Neural cell (in vitro differentiated cells): Measurements from ENCODE around the gene DDN. TPM values are rescaled to one million over a fixed set of nuclear protein-coding genes. Genes with fewer than 3 reads are reported as not detected.

Source experiments
- H2AFZ ChIP-seq: fragments of 200-600, 300-800 bp; sonication (generic), shearing (Covaris generic); 2 replicates; pipeline ENCODE4 v1.6.0; 2014; ENCODE audit warnings: low read depth, mild to moderate bottlenecking, antibody characterized with exemption, low read length, moderate library complexity
- H3F3A ChIP-seq: fragments of 200-600 bp; shearing (Covaris generic); 2 replicates; pipeline ENCODE4 v1.6.1; 2016; ENCODE audit warnings: mild to moderate bottlenecking, moderate library complexity, mixed read lengths, antibody characterized with exemption, low read length; ENCODE audit not compliant: insufficient read depth, poor library complexity, severe bottlenecking
- H3K27ac ChIP-seq: fragments of 200-600, 300-800 bp; sonication (generic), shearing (Covaris generic); 2 replicates; pipeline ENCODE4 v1.5.1; 2014; ENCODE audit warnings: mild to moderate bottlenecking, low read length, moderate library complexity
- H3K27me3 ChIP-seq: fragments of 300-800, 200-600 bp; sonication (generic), shearing (Covaris generic); 2 replicates; pipeline ENCODE4 v1.6.0; 2014; ENCODE audit warnings: mild to moderate bottlenecking, low read depth, low read length, moderate library complexity; ENCODE audit not compliant: insufficient read depth
- H3K36me3 ChIP-seq: fragments of 300-800, 200-600 bp; sonication (generic), shearing (Covaris generic); 2 replicates; pipeline ENCODE4 v1.5.1; 2014; ENCODE audit warnings: mild to moderate bottlenecking, antibody characterized with exemption, low read length, moderate library complexity; ENCODE audit not compliant: insufficient read depth
- H3K4me2 ChIP-seq: fragments of 300-800, 200-600 bp; sonication (generic), shearing (Covaris generic); 2 replicates; pipeline ENCODE4 v1.6.0; 2014; ENCODE audit warnings: mild to moderate bottlenecking, low read length
- H3K4me3 ChIP-seq: fragments of 300-800, 200-600 bp; sonication (generic), shearing (Covaris generic); 2 replicates; pipeline ENCODE4 v1.5.1; 2014; ENCODE audit warnings: mild to moderate bottlenecking, low read length, moderate library complexity
- H3K79me2 ChIP-seq: fragments of 200-600 bp; shearing (Covaris generic); replicated peaks from 2 replicates; pipeline ENCODE4 v1.6.0; 2014; ENCODE audit warnings: mild to moderate bottlenecking, low read length, moderate library complexity; ENCODE audit not compliant: insufficient read depth
- H3K9ac ChIP-seq: fragments of 300-800, 200-600 bp; sonication (generic), shearing (Covaris generic); 2 replicates; pipeline ENCODE4 v1.6.1; 2016; ENCODE audit warnings: mild to moderate bottlenecking, low read length, mixed read lengths
- H3K9me2 ChIP-seq: fragments of 200-600 bp; shearing (Covaris generic); 2 replicates; pipeline ENCODE4 v1.6.1; 2016; ENCODE audit warnings: mild to moderate bottlenecking, low read length, mixed read lengths; ENCODE audit not compliant: insufficient read depth
- H3K9me3 ChIP-seq: fragments of 200-600, 300-800 bp; sonication (generic), shearing (Covaris generic); 2 replicates; pipeline ENCODE4 v1.6.1; 2016; ENCODE audit warnings: mild to moderate bottlenecking, mixed run types, low read length, moderate library complexity, mixed read lengths
- H4K20me1 ChIP-seq: fragments of 200-600 bp; shearing (Covaris generic); 2 replicates; pipeline ENCODE4 v1.6.1; 2016; ENCODE audit warnings: mild to moderate bottlenecking, mixed run types; ENCODE audit not compliant: insufficient read depth
- EP300 ChIP-seq: fragments of 450-650 bp; conservative IDR thresholded peaks from 2 replicates; pipeline ENCODE4 v1.6.1; 2014; ENCODE audit warnings: antibody characterized with exemption, mild to moderate bottlenecking, moderate library complexity; ENCODE audit not compliant: poor library complexity, severe bottlenecking
- EZH2 ChIP-seq: fragments of 200-600, 300-800 bp; shearing (Covaris generic), sonication (generic); IDR thresholded peaks from 2 replicates; pipeline ENCODE4 v1.6.1; 2014; ENCODE audit warnings: antibody characterized with exemption, low read length, borderline replicate concordance, mild to moderate bottlenecking; ENCODE audit not compliant: insufficient read depth, poor library complexity, severe bottlenecking
- MXI1 ChIP-seq: fragments of 450-650 bp; conservative IDR thresholded peaks from 2 replicates; pipeline ENCODE4 v1.6.1; 2014; ENCODE audit warnings: antibody characterized with exemption, mild to moderate bottlenecking; ENCODE audit not compliant: poor library complexity, severe bottlenecking
- POLR2AphosphoS5 ChIP-seq: IDR thresholded peaks from 2 replicates; pipeline ENCODE4 v1.6.1; 2012
- RAD21 ChIP-seq: fragments of 450-650 bp; conservative IDR thresholded peaks from 2 replicates; pipeline ENCODE4 v1.6.1; 2014; ENCODE audit warnings: antibody characterized with exemption, mild to moderate bottlenecking, moderate library complexity
- SMC3 ChIP-seq: fragments of 450-650 bp; conservative IDR thresholded peaks from 2 replicates; pipeline ENCODE4 v1.6.1; 2014; ENCODE audit warnings: antibody characterized with exemption, mild to moderate bottlenecking, moderate library complexity; ENCODE audit not compliant: poor library complexity
- TAF1 ChIP-seq: IDR thresholded peaks from 2 replicates; pipeline ENCODE4 v1.6.1; 2012; ENCODE audit warnings: low read depth
- polyA plus RNA-seq: library from polyadenylated mRNA; depleted of rRNA; stranded (reverse); fragments of >200 nt; gene quantifications from 2 replicates; pipeline ENCODE4 v1.2.3, GENCODE V29; 2014
- TF ChIP-seq, protein P1 (sequence below): fragments of 450-650 bp; IDR thresholded peaks from 2 replicates; pipeline ENCODE4 v1.5.1; 2014; ENCODE audit warnings: antibody characterized with exemption, mild to moderate bottlenecking, moderate library complexity; ENCODE audit not compliant: poor library complexity, severe bottlenecking
- TF ChIP-seq, protein P2 (sequence below): IDR thresholded peaks from 2 replicates; pipeline ENCODE4 v1.6.1; 2012; ENCODE audit warnings: borderline replicate concordance

The DDN gene
- polyA plus RNA-seq, 1 donor from 2014 or later: 0.51 TPM

DNA sequence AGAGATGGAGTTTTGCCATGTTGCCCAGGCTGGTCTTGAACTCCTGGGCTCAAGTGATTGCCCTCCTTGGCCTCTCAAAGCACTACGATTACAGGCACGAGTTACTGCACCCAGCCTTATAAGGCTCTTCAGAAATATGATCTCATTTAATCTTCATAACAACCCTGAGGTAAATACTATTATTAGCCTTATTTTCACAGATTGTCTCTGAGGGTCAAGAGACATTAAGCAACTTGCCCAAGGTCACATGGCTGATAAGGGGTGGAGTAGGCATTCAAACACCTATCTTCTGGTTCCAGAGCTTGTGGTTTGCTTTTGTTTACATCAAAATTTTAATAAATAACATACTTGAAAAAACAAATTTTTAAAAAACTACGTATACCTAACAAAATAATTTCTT, 14.3 kb upstream of the DDN start:
- no peaks in the 10 kb centered on the region for H3K27me3 ChIP-seq
- no peak overlapping the region for H3K9ac ChIP-seq
- H2AFZ ChIP-seq: no peak overlapping the region
- H3K4me2 ChIP-seq: no peak overlapping the region
- H3F3A ChIP-seq: peaks cover 3% of the 10 kb centered on the region
- H3K27ac ChIP-seq: no peak overlapping the region
- no peaks in the 10 kb centered on the region for H3K79me2 ChIP-seq
- no peaks in the 10 kb centered on the region for H3K36me3 ChIP-seq
- no peaks in the 10 kb centered on the region for H4K20me1 ChIP-seq
- no peak overlapping the region for H3K4me3 ChIP-seq
- no peaks in the 10 kb centered on the region for H3K9me3 ChIP-seq
- TF ChIP-seq POLR2AphosphoS5: no peak
- TF ChIP-seq TAF1: no peak
- TF ChIP-seq, protein P1, sequence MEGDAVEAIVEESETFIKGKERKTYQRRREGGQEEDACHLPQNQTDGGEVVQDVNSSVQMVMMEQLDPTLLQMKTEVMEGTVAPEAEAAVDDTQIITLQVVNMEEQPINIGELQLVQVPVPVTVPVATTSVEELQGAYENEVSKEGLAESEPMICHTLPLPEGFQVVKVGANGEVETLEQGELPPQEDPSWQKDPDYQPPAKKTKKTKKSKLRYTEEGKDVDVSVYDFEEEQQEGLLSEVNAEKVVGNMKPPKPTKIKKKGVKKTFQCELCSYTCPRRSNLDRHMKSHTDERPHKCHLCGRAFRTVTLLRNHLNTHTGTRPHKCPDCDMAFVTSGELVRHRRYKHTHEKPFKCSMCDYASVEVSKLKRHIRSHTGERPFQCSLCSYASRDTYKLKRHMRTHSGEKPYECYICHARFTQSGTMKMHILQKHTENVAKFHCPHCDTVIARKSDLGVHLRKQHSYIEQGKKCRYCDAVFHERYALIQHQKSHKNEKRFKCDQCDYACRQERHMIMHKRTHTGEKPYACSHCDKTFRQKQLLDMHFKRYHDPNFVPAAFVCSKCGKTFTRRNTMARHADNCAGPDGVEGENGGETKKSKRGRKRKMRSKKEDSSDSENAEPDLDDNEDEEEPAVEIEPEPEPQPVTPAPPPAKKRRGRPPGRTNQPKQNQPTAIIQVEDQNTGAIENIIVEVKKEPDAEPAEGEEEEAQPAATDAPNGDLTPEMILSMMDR: no peak
- TF ChIP-seq, protein P2, sequence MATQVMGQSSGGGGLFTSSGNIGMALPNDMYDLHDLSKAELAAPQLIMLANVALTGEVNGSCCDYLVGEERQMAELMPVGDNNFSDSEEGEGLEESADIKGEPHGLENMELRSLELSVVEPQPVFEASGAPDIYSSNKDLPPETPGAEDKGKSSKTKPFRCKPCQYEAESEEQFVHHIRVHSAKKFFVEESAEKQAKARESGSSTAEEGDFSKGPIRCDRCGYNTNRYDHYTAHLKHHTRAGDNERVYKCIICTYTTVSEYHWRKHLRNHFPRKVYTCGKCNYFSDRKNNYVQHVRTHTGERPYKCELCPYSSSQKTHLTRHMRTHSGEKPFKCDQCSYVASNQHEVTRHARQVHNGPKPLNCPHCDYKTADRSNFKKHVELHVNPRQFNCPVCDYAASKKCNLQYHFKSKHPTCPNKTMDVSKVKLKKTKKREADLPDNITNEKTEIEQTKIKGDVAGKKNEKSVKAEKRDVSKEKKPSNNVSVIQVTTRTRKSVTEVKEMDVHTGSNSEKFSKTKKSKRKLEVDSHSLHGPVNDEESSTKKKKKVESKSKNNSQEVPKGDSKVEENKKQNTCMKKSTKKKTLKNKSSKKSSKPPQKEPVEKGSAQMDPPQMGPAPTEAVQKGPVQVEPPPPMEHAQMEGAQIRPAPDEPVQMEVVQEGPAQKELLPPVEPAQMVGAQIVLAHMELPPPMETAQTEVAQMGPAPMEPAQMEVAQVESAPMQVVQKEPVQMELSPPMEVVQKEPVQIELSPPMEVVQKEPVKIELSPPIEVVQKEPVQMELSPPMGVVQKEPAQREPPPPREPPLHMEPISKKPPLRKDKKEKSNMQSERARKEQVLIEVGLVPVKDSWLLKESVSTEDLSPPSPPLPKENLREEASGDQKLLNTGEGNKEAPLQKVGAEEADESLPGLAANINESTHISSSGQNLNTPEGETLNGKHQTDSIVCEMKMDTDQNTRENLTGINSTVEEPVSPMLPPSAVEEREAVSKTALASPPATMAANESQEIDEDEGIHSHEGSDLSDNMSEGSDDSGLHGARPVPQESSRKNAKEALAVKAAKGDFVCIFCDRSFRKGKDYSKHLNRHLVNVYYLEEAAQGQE: no peak
- TF ChIP-seq EP300: no peak
- no peak for TF ChIP-seq SMC3
- no peak for TF ChIP-seq MXI1
- no peak for TF ChIP-seq EZH2
- no peak for TF ChIP-seq RAD21
- H3K9me2 ChIP-seq: no peaks in the 10 kb centered on the region

DNA sequence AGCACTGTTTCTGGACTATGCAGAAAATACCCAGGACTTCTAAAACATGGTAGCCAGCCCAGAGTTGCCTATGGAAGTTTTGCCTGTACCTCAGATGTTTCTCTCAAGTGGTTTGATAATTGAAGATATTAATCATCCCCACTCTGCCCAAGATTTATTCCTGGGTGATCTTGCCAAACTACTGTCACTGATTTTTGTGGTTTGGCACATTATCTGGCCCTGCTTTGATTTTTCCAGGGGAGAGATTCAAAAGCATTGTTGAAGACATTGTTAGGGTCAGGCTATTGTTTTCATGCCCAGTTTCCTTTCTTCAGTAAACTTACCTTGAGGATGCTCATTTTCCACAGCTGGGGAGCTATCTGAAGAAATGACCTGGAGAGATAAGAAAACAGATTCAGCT, 13.6 kb upstream of the DDN start:
- TF ChIP-seq, protein P2: no peak
- TF ChIP-seq EZH2 (no peak), MXI1 (no peak), RAD21 (no peak), SMC3 (no peak), EP300 (no peak), POLR2AphosphoS5 (no peak), TAF1 (no peak)
- TF ChIP-seq, protein P1: no peak
- Histone ChIP-seq H3K9me3 (no peaks in the 10 kb centered on the region), H3K27ac (no peak overlapping the region), H3K9ac (no peak overlapping the region), H3K4me2 (no peak overlapping the region), H3F3A (peaks cover 3% of the 10 kb centered on the region), H3K27me3 (no peaks in the 10 kb centered on the region), H2AFZ (no peak overlapping the region), H3K79me2 (no peaks in the 10 kb centered on the region), H3K9me2 (no peaks in the 10 kb centered on the region), H4K20me1 (no peaks in the 10 kb centered on the region), H3K36me3 (no peaks in the 10 kb centered on the region), H3K4me3 (no peak overlapping the region)
